Stimulated activated CD4-positive, alpha-beta T cell treated with anti-CD3 and anti-CD28 coated beads, Interleukin-1b, Interleukin-23, amount 100 ng/mL, for 1 hour (primary cell): ENCODE results near the gene TLR10.
"Not testable (repeated sequence)": the region's sequence is repeated elsewhere in the genome, so short reads cannot be mapped to it uniquely, and the experiment has no call there.

ENCODE experiments used
- DNase-seq, 2 donors: peaks; one replicate each; pipeline ENCODE4 v3.0.0-alpha.2; 2020; ENCODE audit warnings: low read depth in 2 of 2

TLR10 gene

DNA sequence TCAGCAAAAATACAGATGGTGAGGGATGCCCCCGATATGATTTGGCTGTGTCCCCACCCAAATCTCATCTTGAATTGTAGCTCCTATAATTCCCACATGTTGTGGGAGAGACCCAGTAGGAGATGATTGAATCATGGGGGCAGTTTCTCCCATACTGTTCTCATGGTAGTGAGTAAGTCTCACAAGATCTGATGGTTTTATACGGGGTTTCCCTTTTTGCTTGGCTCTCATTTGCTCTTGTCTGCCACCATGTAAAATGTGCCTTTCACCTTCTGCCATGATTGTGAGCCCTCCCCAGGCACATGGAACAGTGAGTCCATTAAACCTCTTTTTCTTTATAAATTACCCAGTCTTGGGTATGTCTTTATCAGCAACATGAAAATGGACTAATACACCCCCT is 15.8 kb downstream of the TLR10 start:
- not testable (repeated sequence) for DNase-seq

DNA sequence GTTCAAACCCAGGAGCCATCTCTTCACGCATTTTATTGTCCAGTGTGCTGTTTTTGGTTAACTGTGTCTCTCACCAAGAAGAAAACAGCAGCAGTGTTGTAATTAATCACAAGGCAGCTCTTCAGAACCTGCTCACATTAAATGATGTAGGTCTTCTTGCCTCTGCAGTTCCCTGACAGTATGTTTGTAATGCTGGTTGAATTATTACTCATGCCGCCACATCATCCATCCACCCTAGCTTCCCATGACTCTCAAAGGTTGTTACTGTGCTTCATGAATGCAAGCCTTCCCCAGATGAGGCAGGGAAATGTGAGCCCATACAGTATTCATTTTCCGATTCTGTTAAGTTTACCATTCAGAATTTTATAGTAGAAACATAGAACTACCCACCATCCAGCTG is 17.4 kb downstream of the TLR10 start:
- no peak for DNase-seq

DNA sequence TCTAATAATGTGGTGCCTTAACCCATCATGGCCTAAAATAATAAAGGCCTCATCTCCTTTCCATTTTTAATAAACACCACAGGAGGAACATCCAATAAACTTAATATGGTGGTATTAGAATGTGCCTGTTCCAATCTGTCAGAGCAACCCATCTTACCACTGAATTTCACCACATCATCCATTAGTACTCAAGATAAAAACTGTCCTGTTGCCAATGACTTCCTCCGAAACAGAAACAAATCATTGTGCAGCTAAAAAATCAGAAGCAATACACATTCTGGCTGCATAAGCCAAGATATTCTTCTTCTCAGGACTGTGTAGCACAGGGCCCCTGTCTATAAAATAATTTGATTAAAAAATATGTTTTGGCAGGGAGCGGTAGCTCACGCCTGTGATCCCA is 18.5 kb downstream of the TLR10 start:
- no peak for DNase-seq

DNA sequence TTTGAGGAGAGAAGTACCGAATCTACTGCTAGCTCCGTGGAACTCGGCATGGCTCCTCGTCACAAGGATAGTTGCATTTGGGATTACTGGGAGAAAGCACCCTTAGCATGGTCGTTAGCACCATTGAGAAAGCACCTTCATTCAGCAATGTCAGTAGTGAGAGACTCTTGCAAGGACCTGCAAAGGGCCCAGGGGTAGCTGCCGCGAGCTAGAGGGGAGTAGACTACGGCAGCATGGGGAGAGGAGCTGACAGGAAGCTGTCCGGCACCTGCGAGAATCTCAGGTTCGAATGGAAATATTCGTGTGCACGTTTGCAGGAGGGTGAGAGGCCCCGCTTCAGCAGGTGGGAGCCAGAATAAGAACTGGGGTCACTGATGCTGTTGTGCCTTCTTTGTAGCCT is 20.2 kb downstream of the TLR10 start:
- no peak for DNase-seq

DNA sequence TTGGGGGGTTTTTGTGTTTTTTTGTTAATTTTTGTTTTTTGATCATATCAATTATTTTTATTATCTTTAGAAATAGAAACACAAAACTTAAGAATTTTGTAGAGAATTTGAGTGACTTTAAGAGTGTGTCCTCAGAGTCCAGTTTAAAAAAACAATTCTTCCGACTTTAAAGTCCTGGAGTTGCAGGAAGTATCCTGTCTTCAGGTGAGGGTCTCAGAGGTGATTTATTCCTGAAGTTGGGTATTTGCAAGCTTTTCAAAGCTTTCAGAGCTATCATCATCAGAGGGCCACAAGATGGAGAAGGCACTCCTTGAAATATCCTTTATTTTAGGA is 23.0 kb downstream of the TLR10 start:
- no peak for DNase-seq

DNA sequence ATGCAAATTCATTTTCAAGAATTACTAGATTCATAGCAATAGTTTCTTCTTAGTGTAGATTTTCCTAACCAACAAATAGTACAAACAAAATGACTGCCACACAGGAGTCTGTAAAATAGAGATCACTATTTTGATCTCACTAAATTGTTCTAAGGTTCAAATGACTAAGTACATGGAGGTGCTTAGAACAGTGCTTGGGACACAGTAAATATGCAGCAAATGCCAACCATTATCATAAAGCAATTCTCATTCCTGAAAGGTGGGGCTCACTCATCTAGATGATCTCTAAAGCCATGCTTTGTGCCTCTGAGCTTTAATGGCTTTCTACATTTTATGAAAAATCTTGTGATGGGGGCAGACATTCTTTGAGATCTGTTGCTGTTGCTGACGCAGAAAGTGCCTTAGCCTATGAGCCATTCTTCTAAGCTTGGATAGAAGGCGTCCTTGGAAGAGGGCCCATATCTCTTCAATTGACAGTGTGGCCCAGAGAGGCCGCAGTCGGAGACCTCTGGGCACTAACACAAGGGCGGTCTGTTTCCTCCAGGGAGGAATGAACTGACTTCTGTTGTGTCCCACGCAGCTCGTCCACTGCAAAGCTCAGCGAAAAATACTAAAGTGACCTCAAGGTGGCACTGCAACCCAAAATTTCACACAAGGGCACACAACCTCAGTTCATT is 23.5 kb downstream of the TLR10 start:
- peak; percentile 25 to 47 for DNase-seq

DNA sequence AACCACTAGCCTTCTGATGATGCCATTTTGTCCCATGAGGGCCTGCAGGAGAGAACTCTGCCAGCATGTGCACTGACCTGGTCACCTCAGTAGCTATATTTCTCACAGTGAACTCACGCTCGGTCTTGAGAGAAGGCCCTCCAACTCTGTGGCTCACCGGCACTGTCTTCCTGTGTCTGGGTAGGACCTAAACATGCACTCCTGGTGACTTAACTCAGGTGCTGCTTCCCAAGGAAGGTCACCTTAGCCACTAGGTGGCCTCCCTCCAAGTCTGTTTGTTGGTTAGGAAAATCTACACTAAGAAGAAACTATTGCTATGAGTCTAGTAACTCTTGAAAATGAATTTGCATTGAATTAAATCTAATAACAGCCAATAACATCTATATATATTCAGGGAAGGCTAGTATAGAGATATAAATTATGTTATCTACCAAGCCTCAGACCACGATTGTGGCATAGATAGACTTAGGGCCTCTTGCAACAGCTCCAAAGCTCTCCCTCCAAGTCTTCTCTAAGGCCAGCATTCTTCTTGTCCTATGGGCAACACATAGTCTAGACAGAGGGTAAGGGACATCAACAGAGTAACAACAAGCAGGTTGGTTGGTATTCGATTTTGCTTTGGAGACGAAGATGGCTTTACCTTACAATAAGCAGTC is 24.7 kb downstream of the TLR10 start:
- no peak for DNase-seq

DNA sequence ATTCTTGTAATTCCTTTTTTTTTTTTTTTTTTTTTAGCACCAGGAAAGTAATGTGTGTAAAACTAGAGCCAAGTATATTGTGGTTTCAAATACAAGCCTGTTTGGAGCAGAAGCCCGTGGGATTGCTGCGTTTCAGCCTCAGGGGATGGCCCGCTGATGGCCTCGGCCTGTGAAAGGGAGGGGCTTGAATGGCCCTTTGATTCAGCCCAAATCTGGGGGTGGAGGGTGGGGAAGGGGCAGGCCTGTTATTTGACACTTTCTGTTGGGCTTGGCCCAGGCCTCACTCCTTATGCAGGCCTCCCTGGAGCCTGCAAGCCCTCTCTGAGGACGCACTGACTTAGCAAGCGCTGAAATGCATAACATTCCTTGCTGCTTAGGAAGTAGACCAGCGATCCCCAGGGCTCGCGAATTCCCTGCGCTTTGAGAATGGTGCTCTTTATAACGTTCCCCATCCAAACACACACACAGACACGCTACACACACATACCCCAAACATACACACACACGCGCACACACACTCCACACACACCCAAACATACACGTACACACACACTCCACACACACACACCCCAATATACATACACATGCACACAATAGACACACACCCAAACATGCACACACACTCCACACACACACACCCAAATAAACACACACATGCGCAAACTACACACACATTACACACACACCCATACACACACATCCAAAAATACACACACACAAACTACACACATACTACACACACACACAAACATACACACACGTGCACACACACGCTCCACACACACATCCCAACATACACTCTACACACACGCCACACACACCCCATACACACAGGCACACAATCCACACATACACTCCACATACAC is 29.6 kb downstream of the TLR10 start:
- no peak for DNase-seq

DNA sequence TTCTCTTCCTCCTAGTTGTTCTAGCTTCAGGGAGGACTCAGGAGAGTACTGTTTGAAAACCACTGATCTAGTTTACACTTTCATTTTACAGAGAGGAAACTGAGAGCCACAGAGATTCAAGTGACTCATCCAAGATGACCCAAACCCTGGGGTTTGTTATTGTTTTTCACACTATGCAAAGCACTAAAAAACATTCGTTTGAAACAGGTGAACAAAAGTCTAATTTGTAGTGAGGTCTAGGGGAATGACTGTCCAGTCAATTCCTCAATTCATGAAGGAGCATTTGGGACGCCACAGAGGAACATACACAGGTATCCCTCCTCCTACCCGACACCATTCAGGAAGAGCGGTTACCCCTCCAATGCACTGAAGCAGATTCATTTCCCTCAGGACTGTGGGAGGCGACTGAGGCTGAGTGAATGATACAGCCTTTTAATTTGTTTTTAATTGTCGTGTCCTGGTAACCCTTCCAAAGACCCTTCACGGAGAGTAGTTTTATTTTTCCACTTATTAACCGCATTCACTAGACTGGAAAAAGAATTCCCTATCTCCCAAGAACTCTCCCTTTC is 30.3 kb downstream of the TLR10 start:
- no peak for DNase-seq

DNA sequence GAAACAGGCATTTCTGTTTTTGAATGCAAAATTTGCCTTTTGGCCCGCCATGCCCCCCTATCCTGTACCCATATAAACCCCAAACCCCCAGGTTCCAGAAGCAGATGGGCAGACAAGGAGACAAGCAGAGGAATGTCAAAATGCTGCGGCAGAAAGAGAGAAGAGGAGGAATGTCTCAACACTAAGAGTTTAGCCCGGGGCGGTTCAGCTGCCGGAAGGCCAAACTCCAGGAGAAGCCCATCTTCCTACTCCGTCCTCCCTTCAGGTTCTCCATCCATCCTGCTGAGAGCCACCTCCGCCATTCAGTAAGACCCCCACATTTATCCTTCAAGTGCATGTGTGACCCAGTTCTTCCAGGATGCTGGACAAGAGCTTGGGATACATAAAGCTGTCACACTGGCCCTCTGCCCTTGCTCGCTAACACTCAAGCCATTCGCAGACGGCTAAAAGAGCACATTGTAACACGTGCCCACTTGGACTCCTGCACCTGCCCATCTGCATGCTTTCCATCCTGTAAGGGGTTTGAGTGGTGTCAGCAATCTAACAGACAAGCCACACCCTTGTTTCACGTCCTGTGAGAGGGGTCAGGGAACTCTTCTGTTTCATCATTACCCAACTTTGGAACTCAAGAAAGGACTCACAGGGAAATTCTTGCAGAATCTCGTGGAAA is 31.3 kb downstream of the TLR10 start:
- no peak for DNase-seq

DNA sequence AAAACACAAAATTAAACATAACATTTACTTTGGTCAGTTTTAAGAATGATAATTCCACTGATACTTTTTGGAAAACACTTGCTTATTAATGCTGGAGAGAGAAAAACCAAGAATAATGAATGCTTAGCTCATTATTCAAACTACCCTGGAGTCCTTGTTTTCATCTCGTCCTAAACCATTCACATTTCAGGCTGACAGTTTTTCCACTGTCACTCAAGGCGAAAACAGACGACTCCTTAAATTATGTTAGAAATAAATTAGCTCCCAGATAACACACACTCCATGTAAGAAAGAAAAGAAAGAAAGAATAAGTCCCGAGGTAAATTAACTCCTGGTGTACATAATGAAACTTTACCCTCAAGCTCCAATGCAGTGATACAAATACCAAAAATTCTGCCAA is 33.5 kb downstream of the TLR10 start:
- DNase-seq: no peak

DNA sequence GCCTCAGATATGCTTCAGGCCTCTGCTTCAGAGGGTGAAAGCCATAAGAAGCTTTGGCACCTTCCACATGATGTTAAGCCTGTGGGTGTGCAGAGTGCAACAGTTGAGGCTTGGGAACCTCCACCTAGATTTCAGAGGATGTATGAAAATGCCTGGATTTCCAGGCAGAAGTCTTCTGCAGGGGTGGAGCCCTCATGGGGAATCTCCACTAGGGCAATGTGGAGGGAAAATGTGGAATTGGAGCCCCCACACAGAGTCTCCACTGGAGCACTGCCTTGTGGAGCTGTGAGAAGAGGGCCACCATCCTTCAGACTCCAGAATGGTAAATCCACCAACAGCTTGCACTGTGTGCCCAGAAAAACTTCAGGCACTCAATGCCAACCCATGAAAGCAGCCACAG is 35.2 kb downstream of the TLR10 start:
- DNase-seq: no peak

DNA sequence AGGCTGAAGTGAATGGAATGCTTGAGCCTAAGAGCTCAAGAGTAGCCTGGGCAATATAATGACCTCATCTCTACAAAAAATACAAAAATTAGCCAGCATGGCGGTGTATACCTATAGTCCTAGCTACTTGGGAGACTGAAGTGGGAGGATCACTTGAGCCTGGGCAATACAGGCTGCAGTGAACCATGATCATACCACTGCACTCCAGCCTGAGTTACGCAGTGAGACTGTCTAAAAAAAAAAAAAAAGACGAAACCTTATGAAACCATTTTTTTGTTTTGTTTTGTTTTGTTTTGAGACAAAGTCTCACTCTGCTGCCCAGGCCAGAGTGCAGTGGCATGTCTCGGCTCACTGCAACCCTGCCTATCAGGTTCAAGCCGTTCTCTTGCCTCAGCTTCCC is 36.9 kb downstream of the TLR10 start:
- no peak for DNase-seq

DNA sequence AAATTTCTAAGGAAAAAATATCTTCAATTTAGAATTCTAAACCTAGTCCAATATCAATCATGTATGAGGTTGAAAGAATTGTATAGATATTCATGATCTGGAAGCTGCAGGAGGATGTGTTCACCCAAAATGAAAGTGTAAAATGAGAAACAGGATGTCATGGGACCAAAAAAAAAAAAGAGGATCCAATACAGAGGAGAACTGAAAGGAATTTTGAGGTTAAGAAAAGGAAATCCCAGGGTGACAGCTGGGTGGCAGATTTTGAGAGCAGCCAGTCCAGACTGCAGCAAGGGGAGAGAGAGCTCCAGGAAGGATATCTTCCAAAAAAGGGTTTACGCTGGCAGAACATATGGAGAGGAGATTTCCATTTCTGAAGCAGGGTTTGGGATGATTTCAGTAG is 38.9 kb downstream of the TLR10 start:
- no peak for DNase-seq

DNA sequence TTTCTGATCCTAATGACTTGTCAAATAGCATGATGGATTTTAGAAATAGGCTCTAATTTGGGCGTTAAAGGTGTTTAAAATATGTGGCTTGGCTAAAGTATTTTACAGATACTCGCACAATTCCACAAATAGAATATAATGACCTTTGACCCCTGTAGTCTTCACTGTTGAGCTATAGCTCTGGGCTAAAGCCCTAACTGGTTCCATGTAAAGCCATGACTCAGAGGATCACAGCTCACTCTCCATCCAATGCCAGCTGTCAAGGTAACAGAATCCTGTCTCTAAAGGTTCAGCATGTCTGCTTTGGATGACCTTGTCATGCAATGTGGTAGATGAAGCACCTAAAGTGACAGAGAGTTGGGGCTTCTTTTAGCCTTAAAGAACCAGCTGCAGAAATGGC is 42.5 kb downstream of the TLR10 start:
- no peak for DNase-seq

DNA sequence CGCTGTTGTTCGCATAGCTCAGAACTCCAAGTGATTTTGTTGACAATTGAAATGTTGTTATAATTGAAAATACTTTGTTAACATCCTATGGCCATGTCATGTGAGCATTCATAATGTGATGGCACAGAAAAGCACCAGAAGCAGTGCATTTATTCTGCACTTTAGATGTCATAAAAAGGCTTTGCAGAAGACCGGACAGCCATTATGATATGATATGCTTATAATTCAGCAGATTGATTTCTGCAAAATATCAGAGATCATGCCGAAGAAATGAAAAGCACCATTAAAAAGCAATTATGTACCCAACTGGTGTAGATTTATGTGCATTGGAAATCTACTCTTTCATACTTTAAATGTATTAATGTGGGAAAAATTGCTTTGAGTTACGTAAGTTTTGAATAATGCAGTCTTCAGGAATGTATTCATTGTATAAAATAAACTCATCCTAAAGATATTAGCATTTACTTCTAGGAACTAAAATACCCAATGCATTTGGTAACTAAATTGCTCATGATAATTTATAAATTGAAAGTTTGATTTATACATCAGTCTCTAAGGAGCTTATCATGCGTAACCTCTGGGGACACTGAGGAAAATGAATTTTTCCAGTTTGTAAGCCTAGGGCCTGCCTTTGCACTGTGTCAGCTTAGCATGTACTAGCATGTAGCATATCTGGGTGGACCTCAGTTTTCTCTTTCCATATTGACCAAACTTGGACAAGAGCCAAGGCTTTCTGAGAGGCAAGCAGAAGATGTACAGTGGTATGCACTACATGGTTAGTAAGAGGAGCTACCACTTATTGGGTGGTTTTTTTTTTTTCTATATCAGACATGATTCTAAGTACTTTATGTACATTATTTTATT is 43.6 kb downstream of the TLR10 start:
- no peak for DNase-seq

DNA sequence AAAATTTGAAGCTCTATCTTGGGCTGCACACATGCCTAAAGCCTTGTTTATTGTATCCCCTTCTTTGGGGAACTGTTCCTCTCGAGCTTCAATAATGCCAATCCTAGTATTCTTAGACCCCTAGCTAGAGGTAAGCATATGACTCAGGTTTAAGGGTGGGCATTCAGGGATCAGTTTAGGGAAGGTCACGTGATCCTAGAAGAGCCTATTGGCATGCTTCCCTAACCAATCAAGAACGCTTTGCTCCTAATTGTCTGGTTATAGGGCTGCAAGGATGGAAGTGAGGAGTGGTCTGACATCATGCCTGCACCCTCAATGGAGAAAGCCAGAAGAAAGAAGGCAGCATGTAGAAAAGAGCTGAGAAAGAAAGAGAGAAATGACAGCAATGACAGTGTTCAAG is 46.9 kb downstream of the TLR10 start:
- DNase-seq: no peak

DNA sequence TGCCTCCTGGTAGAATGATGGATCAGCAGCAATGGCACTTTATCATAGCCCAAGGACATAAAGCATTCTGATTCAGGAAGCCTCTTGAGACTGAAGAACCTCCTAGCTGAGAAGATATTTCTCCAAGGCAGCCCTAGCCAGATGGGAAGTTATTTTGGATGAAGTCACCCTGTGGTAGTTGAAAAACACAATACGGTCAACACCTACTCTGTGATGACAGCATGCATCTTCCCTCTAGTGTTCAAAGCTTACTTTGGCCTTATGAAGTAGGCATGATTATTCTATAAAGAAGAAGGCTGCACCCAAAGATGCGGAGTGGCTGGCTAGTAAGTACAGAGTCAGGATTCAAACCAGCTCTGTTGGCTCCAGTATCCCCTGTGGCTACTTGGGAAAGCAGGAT is 47.9 kb downstream of the TLR10 start:
- DNase-seq: no peak

DNA sequence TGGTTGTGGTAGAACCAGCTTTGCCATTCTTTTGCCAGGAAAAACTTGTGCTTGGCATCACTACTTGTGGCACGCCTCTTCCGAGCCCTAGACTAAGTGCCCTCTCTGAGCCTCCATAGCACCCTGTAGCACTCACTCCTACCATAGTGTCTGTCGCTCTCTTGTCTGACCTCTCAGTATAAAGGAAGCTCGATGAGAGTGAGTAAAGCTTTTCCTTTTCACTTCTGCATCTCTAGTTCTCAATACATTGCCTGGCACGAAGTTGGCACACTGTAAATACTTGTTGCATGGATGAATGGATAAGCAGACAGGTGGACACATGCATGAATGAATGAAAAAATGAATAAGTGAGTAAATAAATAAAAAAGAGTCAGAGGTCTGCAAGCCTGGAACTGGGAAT is 48.3 kb downstream of the TLR10 start:
- DNase-seq: no peak

DNA sequence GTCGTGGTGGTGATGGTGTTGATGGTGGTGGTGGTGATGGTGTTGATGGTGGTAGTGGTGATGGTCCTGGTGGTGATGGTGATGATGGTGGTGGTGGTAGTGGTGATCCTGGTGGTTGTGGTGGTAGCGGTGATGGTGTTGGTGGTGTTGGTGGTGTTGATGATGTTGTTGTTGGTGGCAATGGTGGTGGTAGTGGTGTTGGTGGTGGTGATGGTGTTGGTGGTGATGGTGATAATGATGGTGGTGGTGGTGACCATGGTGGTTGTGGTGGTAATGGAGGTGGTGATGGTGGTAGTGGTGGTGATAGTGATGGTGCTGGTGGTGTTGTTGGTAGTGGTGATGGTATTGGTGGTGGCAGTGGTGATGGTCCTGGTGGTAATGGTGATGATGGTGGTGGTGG is 49.1 kb downstream of the TLR10 start:
- no peak for DNase-seq
